PC-3 (cell line): Measurements from ENCODE around the gene KSR2. TPM values are rescaled to one million over a fixed set of nuclear protein-coding genes. Genes with fewer than 3 reads are reported as not detected.

Experiments used
- ATAC-seq: fragments of 200-7000 bp; cut with Tn5 transposase; 2 replicates; pipeline ENCODE4 v1.9.1; 2020; ENCODE audit warnings: mild to moderate bottlenecking, moderate library complexity
- BruUV-seq: library from RNA; stranded (reverse); fragments of 400-500 nt; replicated peaks from 2 replicates; lab custom pipeline; 2021; lab: Mats Ljungman, UMichigan
- CTCF ChIA-PET: fragments of 300-600 bp; sonication (Branson Sonifier 250); formaldehyde crosslinking; loops from one replicate; lab custom pipeline; 2022; ENCODE audit warnings: antibody characterized with exemption; lab: Charles Lee
- POLR2A ChIA-PET: fragments of 300-600 bp; sonication (Branson Sonifier 250); formaldehyde crosslinking; loops from one replicate; lab custom pipeline; 2022; ENCODE audit warnings: antibody characterized with exemption; ENCODE audit not compliant: unreplicated experiment; lab: Charles Lee
- DNase-seq: peaks from one replicate; pipeline ENCODE4 v3.0.0-alpha.2; 2015
- H2AFZ ChIP-seq: fragments of 300-600 bp; sonication (generic); 2 replicates; pipeline ENCODE4 v1.6.0; 2016; ENCODE audit warnings: antibody characterized with exemption, low read length
- H3F3A ChIP-seq: fragments of 300-600 bp; sonication (generic); one replicate; pipeline ENCODE4 v1.6.0; 2017; ENCODE audit warnings: antibody characterized with exemption, low read length, control low read depth, mild to moderate bottlenecking; ENCODE audit not compliant: unreplicated experiment
- H3K27ac ChIP-seq: fragments of 300-600 bp; sonication (generic); 2 replicates; pipeline ENCODE4 v1.5.1; 2016; ENCODE audit warnings: mild to moderate bottlenecking, low read length
- H3K27me3 ChIP-seq: fragments of 300-600 bp; sonication (generic); 2 replicates; pipeline ENCODE4 v1.6.1; 2016; ENCODE audit warnings: low read length, mixed read lengths
- H3K36me3 ChIP-seq: fragments of 300-600 bp; sonication (generic); 2 replicates; pipeline ENCODE4 v1.6.1; 2016; ENCODE audit warnings: low read depth, mixed run types, low read length, mixed read lengths
- H3K4me1 ChIP-seq: fragments of 300-600 bp; sonication (generic); 2 replicates; pipeline ENCODE4 v1.5.1; 2016; ENCODE audit warnings: low read length; ENCODE audit not compliant: insufficient read depth
- H3K4me2 ChIP-seq: fragments of 300-600 bp; sonication (generic); 2 replicates; pipeline ENCODE4 v1.6.0; 2016; ENCODE audit warnings: low read length
- H3K4me3 ChIP-seq: fragments of 300-600 bp; sonication (generic); 2 replicates; pipeline ENCODE4 v1.5.1; 2016; ENCODE audit warnings: mild to moderate bottlenecking, low read length, mixed read lengths
- H3K79me2 ChIP-seq: fragments of 300-600 bp; sonication (generic); 2 replicates; pipeline ENCODE4 v1.6.1; 2017; ENCODE audit warnings: low read length, mixed read lengths
- H3K9ac ChIP-seq: fragments of 300-600 bp; sonication (generic); 2 replicates; pipeline ENCODE4 v1.6.0; 2016; ENCODE audit warnings: mild to moderate bottlenecking, low read length
- H3K9me2 ChIP-seq: fragments of 300-600 bp; sonication (generic); replicated peaks from 2 replicates; pipeline ENCODE4 v1.6.1; 2016; ENCODE audit warnings: mixed run types, low read length, mixed read lengths
- H3K9me3 ChIP-seq: fragments of 300-600 bp; sonication (generic); 2 replicates; pipeline ENCODE4 v1.6.1; 2016; ENCODE audit warnings: low read length, mixed read lengths
- H4K20me1 ChIP-seq: fragments of 300-600 bp; sonication (generic); 2 replicates; pipeline ENCODE4 v1.6.1; 2016; ENCODE audit warnings: low read length, mixed read lengths
- EZH2 ChIP-seq: fragments of 300-600 bp; sonication (generic); IDR thresholded peaks from one replicate; pipeline ENCODE4 v1.6.1; 2017; ENCODE audit warnings: antibody characterized with exemption, mild to moderate bottlenecking, low read length; ENCODE audit not compliant: unreplicated experiment
- EZH2phosphoT487 ChIP-seq: fragments of 300-600 bp; sonication (generic); IDR thresholded peaks from 2 replicates; pipeline ENCODE4 v1.6.1; 2018; ENCODE audit warnings: mild to moderate bottlenecking, antibody characterized with exemption, low read length, borderline replicate concordance
- intact Hi-C: fragments of 100-400 bp; cut with micrococcal nuclease; formaldehyde crosslinking; loops from 2 replicates; pipeline ENCODE4 v1.9.0; 2023
- total RNA-seq: library from RNA; depleted of rRNA; stranded (reverse); fragments of >200 nt; gene quantifications from 2 replicates; pipeline ENCODE4 v1.2.3, GENCODE V29; 2014
- TF ChIP-seq, protein P1 (sequence below): fragments of 300-600 bp; sonication (generic); conservative IDR thresholded peaks from 2 replicates; pipeline ENCODE4 v1.5.1; 2017; ENCODE audit warnings: antibody characterized with exemption, low read depth, mild to moderate bottlenecking, low read length

KSR2 gene
- total RNA-seq, 1 experiment from 2014 or later: 0.80 TPM

DNA sequence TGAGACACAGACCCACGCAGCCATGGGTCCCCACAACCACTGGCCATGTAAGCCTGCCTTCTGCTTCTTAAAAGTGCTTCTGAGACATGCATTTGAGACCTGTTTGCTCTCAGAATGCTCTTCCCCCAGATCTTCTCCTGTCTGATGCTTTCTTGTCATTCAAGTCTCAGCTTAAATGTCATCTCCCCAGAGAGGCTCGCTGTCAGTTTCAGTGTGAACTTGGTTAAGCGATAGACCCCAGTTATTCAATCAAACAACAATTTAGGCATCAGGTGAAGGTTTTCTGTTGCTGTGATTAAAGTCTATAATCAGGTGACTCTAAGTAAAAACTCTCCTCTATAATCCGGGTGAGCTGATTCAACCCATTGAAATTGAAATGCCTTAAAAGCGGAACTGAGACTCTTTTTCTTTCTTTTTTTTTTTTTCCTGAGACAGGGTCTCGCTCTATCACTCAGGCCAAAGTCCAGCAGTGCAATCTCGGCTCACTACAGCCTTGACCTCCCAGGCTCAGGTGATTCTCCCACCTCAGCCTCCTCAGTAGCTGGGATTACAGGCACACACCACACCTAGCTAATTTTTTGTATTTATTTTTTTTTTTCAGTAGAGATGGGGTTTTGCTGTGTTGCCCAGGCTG, 123.4 kb downstream of the KSR2 start:
- CTCF ChIA-PET: no interaction called here
- H3K4me1 ChIP-seq: no peaks in the 10 kb centered on the region
- BruUV-seq: no TSS peak
- no peak overlapping the region for H3K9ac ChIP-seq
- no peak overlapping the region for H3K4me3 ChIP-seq
- H3K79me2 ChIP-seq: no peaks in the 10 kb centered on the region
- intact Hi-C loops: no loop called here
- POLR2A ChIA-PET: no interaction called here
- TF ChIP-seq, protein P1, sequence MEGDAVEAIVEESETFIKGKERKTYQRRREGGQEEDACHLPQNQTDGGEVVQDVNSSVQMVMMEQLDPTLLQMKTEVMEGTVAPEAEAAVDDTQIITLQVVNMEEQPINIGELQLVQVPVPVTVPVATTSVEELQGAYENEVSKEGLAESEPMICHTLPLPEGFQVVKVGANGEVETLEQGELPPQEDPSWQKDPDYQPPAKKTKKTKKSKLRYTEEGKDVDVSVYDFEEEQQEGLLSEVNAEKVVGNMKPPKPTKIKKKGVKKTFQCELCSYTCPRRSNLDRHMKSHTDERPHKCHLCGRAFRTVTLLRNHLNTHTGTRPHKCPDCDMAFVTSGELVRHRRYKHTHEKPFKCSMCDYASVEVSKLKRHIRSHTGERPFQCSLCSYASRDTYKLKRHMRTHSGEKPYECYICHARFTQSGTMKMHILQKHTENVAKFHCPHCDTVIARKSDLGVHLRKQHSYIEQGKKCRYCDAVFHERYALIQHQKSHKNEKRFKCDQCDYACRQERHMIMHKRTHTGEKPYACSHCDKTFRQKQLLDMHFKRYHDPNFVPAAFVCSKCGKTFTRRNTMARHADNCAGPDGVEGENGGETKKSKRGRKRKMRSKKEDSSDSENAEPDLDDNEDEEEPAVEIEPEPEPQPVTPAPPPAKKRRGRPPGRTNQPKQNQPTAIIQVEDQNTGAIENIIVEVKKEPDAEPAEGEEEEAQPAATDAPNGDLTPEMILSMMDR: no peak
- TF ChIP-seq EZH2 (no peak), EZH2phosphoT487 (no peak)
- DNase-seq (no peak), ATAC-seq (no peak)
- no peaks in the 10 kb centered on the region for H3K9me2 ChIP-seq
- H3K4me2 ChIP-seq: no peak overlapping the region
- H3F3A ChIP-seq: no peaks in the 10 kb centered on the region
- H4K20me1 ChIP-seq: no peaks in the 10 kb centered on the region
- H2AFZ ChIP-seq: no peak overlapping the region
- peaks cover 2% of the 10 kb centered on the region; the same call in 1 of the 2 replicates for H3K36me3 ChIP-seq
- H3K9me3 ChIP-seq: no peaks in the 10 kb centered on the region
- H3K27me3 ChIP-seq: no peaks in the 10 kb centered on the region
- H3K27ac ChIP-seq: no peak overlapping the region

DNA sequence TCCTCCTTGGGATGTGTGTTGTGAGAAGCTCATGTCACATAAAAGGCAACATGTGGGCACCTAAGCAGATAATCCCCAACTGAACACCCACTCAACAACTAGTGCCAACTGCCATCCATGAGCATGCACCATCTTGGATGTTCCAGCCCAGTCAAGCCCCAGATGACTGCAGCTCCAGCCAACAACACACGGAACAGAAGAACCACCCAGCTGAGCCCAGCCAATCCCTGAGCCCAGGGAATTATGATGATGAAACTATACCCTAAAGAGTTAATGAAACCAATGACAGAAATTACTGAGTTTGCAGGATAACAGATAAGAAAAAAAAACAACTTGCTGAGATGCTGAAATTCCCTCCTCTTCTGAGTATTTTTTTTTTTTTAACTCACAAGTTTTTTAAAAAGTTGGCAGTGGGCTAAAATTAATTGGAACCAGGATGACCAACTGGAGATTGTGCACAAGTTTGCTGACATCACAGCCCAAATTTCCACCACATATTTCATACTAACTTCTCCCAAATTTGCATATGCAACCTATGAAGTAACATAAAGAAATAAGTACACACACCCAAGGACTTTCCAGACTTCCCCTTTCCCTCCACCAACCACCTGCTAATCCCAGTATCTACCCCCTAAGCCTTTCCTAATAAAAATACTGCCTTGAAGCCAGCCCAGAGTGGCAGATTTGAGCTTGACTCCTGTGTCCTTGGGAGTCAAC, 124.5 kb downstream of the KSR2 start:
- no peak for DNase-seq
- Histone ChIP-seq H3K4me3 (no peak overlapping the region), H3K4me2 (no peak overlapping the region)

More for the DNA sequence above, 124.5 kb downstream of the KSR2 start:
- Histone ChIP-seq H3K9me2 (no peaks in the 10 kb centered on the region), H3K9me3 (no peaks in the 10 kb centered on the region), H3K4me1 (no peaks in the 10 kb centered on the region), H2AFZ (no peak overlapping the region), H3K27ac (no peak overlapping the region), H3F3A (no peaks in the 10 kb centered on the region), H3K79me2 (no peaks in the 10 kb centered on the region), H3K9ac (no peak overlapping the region), H3K27me3 (no peaks in the 10 kb centered on the region), H3K36me3 (peaks cover 2% of the 10 kb centered on the region; the same call in 1 of the 2 replicates), H4K20me1 (no peaks in the 10 kb centered on the region)
- BruUV-seq: no TSS peak
- intact Hi-C loops: no loop called here
- POLR2A ChIA-PET: no interaction called here
- TF ChIP-seq, protein P1: no peak
- ATAC-seq: no peak
- CTCF ChIA-PET: no interaction called here
